Testis (tissue), 3 donors: ENCODE data around the gene SMG1. TPM values are rescaled to one million over a fixed set of nuclear protein-coding genes. Genes with fewer than 3 reads are reported as not detected.
"Not testable (repeated sequence)": the region's sequence is repeated elsewhere in the genome, so short reads cannot be mapped to it uniquely, and the experiment has no call there.

ENCODE experiments used
- DNase-seq: peaks from one replicate; pipeline ENCODE4 v3.0.0-alpha.2; 2019
- H3K27ac ChIP-seq, 2 donors: fragments of 200-600 bp; sonication (generic); one replicate each; pipeline ENCODE4 v1.5.1; 2019
- H3K27me3 ChIP-seq: fragments of 200-600 bp; sonication (generic); one replicate; pipeline ENCODE4 v1.5.1; 2019
- H3K36me3 ChIP-seq: fragments of 200-600 bp; sonication (generic); one replicate; pipeline ENCODE4 v1.5.1; 2017; ENCODE audit warnings: low read depth; ENCODE audit errors: missing control alignments
- H3K4me1 ChIP-seq: fragments of 200-600 bp; sonication (generic); one replicate; pipeline ENCODE4 v1.5.1; 2019
- H3K4me3 ChIP-seq, 2 donors: fragments of 200-600 bp; sonication (generic); one replicate each; pipeline ENCODE4 v1.5.1; 2017 to 2019
- H3K9me3 ChIP-seq: fragments of 200-600 bp; sonication (generic); one replicate; pipeline ENCODE4 v1.5.1; 2017
- CTCF ChIP-seq, 3 experiments: fragments of 450-650 bp in 2 of 3; fragments of 200-600 bp in 1 of 3; sonication (generic) in 1 of 3; IDR thresholded peaks; one replicate each; pipeline ENCODE4 v1.5.1; 2016 to 2019; ENCODE audit warnings: antibody characterized with exemption in 3 of 3, mild to moderate bottlenecking in 2 of 3, moderate library complexity in 1 of 3
- WGBS, 2 donors: methylation state at CpG; one replicate each; pipeline ENCODE4 v1.1.5; 2018; 5-methylcytosine and 5-hydroxymethylcytosine counted together
- intact Hi-C: fragments of 100-400 bp; cut with DNase I; formaldehyde crosslinking; loops from one replicate; pipeline ENCODE4 v1.15.1; 2023; ENCODE audit warnings: low total_unique reads
- polyA plus RNA-seq: library from polyadenylated mRNA; stranded (reverse); fragments of 350-450 nt; fragmentation: Illumina TruSeq; extraction: RNeasy Lipid Tissue Mini Kit (QIAGEN cat#74804); gene quantifications from one replicate; pipeline ENCODE4 v1.2.3, GENCODE V29; 2014; ENCODE audit warnings: low read depth, low replicate concordance; ENCODE audit not compliant: insufficient read depth
- total RNA-seq, 2 donors: library from RNA; depleted of rRNA; stranded (reverse); fragments of >200 nt; gene quantifications; one replicate each; pipeline ENCODE4 v1.2.3, GENCODE V29; 2016

The SMG1 gene
- total and polyA plus RNA-seq, 3 donors from 2014 or later = 32.3 to 138 (median 113) TPM

- H3K27me3 ChIP-seq, H3K36me3 ChIP-seq, DNase-seq, H3K4me3 ChIP-seq, H3K4me1 ChIP-seq, H3K27ac ChIP-seq, H3K9me3 ChIP-seq, intact Hi-C loops: not testable (repeated sequence)
- 93 to 94% methylated on average over 4 to 7 of the region's 7 CpGs for WGBS, 2 donors
Observed at GRCh38 chr16:18767217-18767616, 159.0 kb downstream of the SMG1 start.

- H3K4me1 ChIP-seq, H3K36me3 ChIP-seq, H3K27ac ChIP-seq, H3K4me3 ChIP-seq, H3K27me3 ChIP-seq, H3K9me3 ChIP-seq, intact Hi-C loops, DNase-seq: not testable (repeated sequence)
- 61 to 69% methylated on average over 3 of the region's 5 CpGs for WGBS, 2 donors
Observed at GRCh38 chr16:18762713-18763112, 163.5 kb downstream of the SMG1 start.

GRCh38 chr16:18759598-18760520 lies 166.3 kb downstream of the SMG1 start:
- TF ChIP-seq CTCF (IDR thresholded peaks at IDR 0.05) = peak; percentile 28 to 62 (median 59)
- H3K9me3 ChIP-seq, H3K36me3 ChIP-seq, intact Hi-C loops, H3K4me1 ChIP-seq, H3K27me3 ChIP-seq, H3K4me3 ChIP-seq, H3K27ac ChIP-seq: not testable (repeated sequence)
- peak; percentile 55 for DNase-seq
- 12 to 24% methylated on average over 13 to 19 of the region's 21 CpGs for WGBS, 2 donors

GRCh38 chr16:18757960-18758660 lies 168.1 kb downstream of the SMG1 start:
- H3K9me3 ChIP-seq, H3K4me3 ChIP-seq, H3K36me3 ChIP-seq, intact Hi-C loops, H3K4me1 ChIP-seq, H3K27me3 ChIP-seq, H3K27ac ChIP-seq, DNase-seq: not testable (repeated sequence)
- 79% methylated on average over 2 of the region's 10 CpGs; no CpG with 5 or more reads in 1 of the 2 donors for WGBS, 2 donors

GRCh38 chr16:18756639-18757038 lies 169.6 kb downstream of the SMG1 start:
- H3K27me3 ChIP-seq, H3K4me1 ChIP-seq, H3K4me3 ChIP-seq, H3K9me3 ChIP-seq, H3K36me3 ChIP-seq, DNase-seq, intact Hi-C loops, H3K27ac ChIP-seq: not testable (repeated sequence)
- WGBS, 2 donors = 84 to 90% methylated on average over 9 of the region's 9 CpGs

Other genes with a start within 250 kb of the SMG1 start
- gene RPS15A, start 136.1 kb downstream of the SMG1 start, total RNA-seq = 100 to 1,000 TPM; 342 to 970 TPM
- gene RPS15A, start 136.1 kb downstream of the SMG1 start, polyA plus RNA-seq = 1,223 TPM
- 100 to 1,000 TPM; 392 TPM for gene ARL6IP1, start 124.9 kb downstream of the SMG1 start, total RNA-seq
- gene ARL6IP1, start 124.9 kb downstream of the SMG1 start, polyA plus RNA-seq = 219 TPM
- 10 to 100 TPM in 1 of 2 donors, 1 to 10 TPM in 1; 9.8 to 14.6 TPM for gene TMC7, start 57.5 kb upstream of the SMG1 start, total RNA-seq
- gene TMC7, start 57.5 kb upstream of the SMG1 start, polyA plus RNA-seq = 33.0 TPM
- gene COQ7, start 141.2 kb upstream of the SMG1 start, total RNA-seq = 10 to 100 TPM; 42.0 to 53.6 TPM
- gene COQ7, start 141.2 kb upstream of the SMG1 start, polyA plus RNA-seq = 58.4 TPM
- gene ITPRIPL2, start 187.6 kb upstream of the SMG1 start, total RNA-seq = 10 to 100 TPM; 15.7 to 24.6 TPM
- gene ITPRIPL2, start 187.6 kb upstream of the SMG1 start, polyA plus RNA-seq = 8.5 TPM
- 1 to 10 TPM; 3.1 to 3.7 TPM for gene SYT17, start 241.8 kb upstream of the SMG1 start, total RNA-seq
- gene SYT17, start 241.8 kb upstream of the SMG1 start, polyA plus RNA-seq = 0.75 TPM